Left ventricle myocardium superior (tissue), 1 donor: ENCODE measurements around the gene MCM7. TPM values are rescaled to one million over a fixed set of nuclear protein-coding genes. Genes with fewer than 3 reads are reported as not detected.

ENCODE experiments used
- ATAC-seq: fragments of 200-7000 bp; cut with Tn5 transposase; one replicate; pipeline ENCODE4 v1.9.1; 2020; ENCODE audit warnings: mild to moderate bottlenecking, moderate library complexity
- DNase-seq: peaks from one replicate; pipeline ENCODE4 v3.0.0-alpha.2; 2020
- intact Hi-C: fragments of 100-400 bp; cut with micrococcal nuclease; formaldehyde crosslinking; loops from one replicate; pipeline ENCODE4 v1.11.0; 2022
- total RNA-seq: library from RNA; stranded (reverse); fragmentation: NEBNext Ultra II Directional; extraction: Animal tissue kit (Norgen Biotek cat#: 25700); gene quantifications from one replicate; pipeline ENCODE4 v1.2.1, GENCODE V29; 2021
- donor health status: DM: no; HTN: yes; CAD: no; lungs with severe emphysema.

MCM7 gene
- total RNA-seq, 1 donor from 2014 or later, result 23.9 TPM

DNA sequence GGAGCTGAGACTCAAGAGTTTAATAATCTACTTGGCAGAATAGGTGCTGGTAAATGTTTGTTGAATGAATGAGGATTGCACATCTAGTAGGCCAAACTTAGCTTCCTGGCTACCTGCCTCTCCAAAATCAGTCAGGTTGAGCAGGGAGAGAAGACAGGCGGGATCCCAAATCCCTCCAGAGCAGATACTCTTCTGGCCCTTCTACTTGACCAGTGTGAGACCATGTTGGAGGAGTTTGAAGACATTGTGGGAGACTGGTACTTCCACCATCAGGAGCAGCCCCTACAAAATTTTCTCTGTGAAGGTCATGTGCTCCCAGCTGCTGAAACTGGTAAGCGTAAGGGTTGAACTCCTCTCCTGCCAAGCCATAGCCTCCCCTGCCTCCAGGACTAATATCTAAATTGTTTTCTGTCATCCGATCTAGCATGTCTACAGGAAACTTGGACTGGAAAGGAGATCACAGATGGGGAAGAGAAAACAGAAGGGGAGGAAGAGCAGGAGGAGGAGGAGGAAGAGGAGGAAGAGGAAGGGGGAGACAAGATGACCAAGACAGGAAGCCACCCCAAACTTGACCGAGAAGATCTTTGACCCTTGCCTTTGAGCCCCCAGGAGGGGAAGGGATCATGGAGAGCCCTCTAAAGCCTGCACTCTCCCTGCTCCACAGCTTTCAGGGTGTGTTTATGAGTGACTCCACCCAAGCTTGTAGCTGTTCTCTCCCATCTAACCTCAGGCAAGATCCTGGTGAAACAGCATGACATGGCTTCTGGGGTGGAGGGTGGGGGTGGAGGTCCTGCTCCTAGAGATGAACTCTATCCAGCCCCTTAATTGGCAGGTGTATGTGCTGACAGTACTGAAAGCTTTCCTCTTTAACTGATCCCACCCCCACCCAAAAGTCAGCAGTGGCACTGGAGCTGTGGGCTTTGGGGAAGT lies 23.4 kb upstream of the MCM7 start:
- intact Hi-C loops, result no loop called here
- DNase-seq (peak; percentile 2), ATAC-seq (no peak)

DNA sequence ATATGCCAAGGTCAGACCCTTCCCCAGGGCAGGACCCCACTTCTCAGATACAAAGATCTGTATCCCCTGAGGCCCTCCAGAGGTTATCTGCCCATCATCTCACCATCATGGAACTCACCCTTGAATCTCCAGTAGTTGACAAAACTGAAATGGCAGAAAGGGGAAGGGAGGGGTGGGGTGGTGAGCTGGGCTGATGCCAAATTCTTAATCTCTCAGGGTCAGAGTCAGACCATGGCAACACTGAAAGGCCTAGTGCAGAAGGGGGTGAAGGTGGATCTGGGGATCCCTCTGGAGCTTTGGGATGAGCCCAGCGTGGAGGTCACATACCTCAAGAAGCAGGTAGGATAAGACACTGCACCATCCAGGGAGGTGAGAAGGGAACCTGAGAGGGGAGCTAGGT lies 21.4 kb upstream of the MCM7 start:
- intact Hi-C loops, result no loop called here
- DNase-seq, result peak; percentile 3

GRCh38 chr7:100122067-100122466 lies 20.9 kb upstream of the MCM7 start:
- peak; percentile 27 for DNase-seq
- intact Hi-C loops, result no loop called here
- ATAC-seq, result no peak

More for the DNA sequence above, 21.4 kb upstream of the MCM7 start:
- ATAC-seq, result no peak

DNA sequence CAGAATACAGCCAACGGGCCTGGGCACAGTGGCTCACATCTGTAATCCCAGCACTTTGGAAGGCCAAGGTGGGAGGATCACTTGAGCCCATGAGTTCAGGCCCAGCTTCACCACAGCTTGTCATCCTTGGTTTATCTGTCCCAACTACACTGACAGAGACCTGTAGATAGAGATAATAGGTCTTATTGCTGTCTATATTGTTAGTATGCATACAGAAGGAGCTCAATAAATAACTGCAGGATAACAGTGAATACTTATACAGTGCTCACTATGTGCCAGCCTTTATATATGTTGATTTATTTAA lies 19.5 kb upstream of the MCM7 start:
- no peak for ATAC-seq
- no peak for DNase-seq
- intact Hi-C loops, result no loop called here

DNA sequence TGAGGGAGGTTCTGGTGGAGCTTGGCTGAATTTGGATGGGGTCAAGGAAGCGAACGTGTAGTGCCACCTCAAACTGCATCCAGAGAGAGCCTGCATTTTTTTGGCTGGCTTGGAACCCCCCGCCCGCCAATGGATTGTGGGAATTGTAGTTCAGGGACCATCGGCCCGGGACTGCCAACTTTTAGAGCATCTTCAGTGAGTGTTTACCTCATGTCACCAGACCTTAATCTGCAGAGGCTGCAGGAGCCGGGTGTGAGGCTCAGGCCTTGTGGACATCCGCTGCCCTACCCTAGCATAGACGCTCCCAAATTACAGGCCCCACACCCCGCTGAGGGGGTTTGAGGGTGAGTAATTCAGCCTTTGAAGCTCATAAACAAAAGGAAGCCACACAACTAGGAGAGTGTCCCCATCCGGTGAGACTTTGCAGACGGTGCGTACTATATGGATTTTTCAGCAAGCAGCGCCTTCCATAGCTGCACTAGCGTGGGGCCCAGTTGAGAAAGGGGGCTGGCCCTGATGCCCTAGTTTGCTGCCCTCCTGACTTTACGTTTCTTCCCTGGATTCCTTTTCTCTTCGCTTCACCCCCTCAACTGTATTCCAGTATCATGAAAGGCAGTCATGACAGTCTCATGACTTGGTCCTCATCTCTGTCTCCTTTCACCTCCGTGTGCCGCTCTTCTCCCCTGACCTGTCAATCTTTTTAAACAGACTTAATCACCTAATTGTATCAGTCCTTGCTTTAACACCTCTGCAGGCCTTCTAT lies 19.0 kb upstream of the MCM7 start:
- intact Hi-C loops, result no loop called here
- DNase-seq (peak; percentile 62), ATAC-seq (peak; percentile 72)

GRCh38 chr7:100119072-100119969 lies 18.1 kb upstream of the MCM7 start, which contains the start of the genes CNPY4 and TAF6:
Gene CNPY4, plus strand, starts transcription at chr7:100119634. Its CDS starts 111 bp downstream, at chr7:100119745.
Gene TAF6, minus strand, starts transcription at chr7:100119358. Its CDS starts 5,149 bp downstream, at chr7:100114209.
- DNase-seq (peak; percentile 97), ATAC-seq (peak; percentile 94)
- intact Hi-C loops, result no loop called here

DNA sequence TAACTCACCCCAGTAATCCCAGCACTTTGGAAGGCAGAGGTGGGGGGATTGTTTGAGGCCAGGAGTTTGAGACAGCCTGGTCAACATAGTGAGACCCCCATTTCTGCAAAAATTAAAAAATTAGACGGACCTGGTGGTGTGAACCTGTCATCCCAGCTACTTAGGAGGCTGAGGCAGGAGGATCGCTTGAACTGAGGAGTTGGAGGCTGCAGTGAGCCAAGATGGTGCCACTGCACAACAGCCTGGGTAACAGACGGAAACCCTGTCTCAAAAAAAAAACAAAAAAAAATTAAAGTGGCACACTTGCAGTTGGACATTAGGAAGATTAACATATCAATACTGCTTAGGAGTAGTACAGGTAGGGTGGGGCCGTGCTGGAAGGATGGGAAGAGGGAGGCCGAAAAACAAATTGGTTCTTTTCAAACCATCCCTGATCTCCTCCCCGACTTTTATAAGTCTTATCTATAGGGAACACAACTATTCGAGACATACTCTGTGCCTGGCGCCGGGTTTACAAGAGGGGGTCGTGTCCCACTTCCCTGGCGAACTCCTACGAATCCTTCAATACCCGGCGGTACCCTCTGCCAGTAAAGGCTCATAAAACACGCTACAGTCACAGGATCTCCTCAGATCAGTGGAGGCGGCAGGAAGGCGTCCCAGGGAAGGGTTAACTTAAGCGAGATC lies 17.3 kb upstream of the MCM7 start:
- no peak for DNase-seq
- intact Hi-C loops, result no loop called here
- no peak for ATAC-seq

DNA sequence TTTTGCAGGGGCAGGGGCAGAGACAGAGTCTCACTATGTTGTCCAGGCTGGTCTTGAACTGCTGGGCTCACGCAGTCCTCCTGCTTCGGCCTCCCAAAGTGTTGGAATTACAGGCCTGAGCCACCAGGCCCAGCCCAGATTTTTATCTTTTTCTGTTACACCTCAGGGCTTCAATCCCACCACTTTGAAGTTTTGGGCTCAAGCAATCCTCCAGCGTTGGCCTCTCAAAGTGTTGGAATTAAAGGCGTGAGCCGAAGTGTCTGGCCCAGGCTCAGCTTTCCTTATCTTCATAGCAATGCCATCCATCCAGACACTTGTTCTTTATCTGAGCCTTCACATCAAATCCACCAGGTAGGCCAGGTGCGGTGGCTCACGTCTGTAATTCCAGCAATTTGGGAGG lies 13.8 kb upstream of the MCM7 start:
- no peak for ATAC-seq
- DNase-seq, result peak; percentile 4
- intact Hi-C loops, result no loop called here

DNA sequence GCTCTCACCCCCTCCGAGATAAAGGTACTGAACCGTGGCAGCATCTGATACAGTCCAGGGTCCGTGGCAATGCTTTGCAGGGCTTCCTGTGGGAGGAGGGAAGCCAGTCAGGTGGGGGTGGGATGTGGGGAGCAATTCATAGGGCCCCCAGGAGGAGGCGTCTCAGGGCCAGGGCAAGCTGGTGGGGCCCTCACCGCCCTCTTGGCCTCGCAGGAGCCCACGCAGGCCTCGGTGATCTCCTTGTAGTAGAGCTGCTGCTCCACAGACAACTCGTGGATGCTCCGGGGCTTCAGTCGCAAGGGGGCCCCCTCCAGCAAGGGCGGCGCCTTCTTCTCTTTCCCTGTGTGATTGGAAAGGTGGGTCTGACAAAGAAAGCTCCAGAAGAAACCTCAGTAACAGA lies 10.7 kb upstream of the MCM7 start:
- ATAC-seq (no peak), DNase-seq (peak; percentile 17)
- intact Hi-C loops, result no loop called here

GRCh38 chr7:100111156-100111555 lies 10.0 kb upstream of the MCM7 start:
- DNase-seq (no peak), ATAC-seq (no peak)
- intact Hi-C loops, result no loop called here

DNA sequence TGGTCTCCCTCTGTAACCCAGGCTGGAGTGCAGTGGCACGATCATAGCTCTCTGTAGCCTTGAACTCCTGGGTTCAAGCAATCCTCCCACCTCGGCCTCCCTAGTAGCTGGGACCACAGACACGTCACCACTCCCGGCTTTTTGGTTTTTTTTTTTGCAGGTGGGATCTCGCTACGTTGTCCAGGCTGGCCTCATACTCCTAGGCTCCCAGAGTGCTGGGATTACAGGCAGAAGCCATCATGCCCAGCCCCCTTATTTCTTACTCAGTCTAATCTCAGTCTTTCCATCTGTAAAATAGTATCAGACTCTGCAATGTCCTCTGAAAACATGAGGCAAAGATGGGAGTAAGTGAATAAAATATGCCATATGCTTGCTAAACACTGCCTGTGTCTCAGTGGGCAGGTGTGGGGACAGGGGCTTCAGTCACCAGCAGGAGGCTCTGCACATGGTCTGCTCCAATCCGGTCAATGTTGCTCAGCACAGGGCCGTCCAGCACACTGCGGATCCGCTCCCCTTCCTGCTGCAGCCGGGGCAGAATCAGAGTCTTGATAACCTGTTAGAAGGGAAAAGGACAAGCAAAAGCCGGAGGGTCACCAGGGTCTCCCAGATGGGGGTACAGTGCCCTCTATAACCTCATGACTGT lies 8.4 kb upstream of the MCM7 start:
- no peak for ATAC-seq
- intact Hi-C loops, result no loop called here
- no peak for DNase-seq

DNA sequence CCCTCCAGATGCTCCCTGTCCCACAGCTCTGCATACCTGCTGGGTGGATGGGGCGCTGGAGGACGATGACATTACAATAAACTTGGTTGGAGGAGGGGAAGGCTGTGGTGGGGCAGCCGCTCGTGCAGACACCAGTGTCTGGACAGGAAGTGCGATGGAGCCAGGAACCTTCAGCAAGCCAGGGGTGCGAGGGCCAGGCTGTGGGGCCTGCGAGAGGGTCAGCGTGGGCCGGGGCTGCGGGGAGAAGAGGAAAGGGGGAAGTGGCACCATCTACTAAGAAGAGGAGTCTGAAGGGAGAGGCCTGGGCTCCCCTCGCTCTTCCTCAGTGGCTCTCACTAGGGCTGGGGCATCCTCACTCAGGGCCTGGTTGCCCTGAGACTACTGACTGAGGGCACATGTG lies 6.7 kb upstream of the MCM7 start:
- DNase-seq (peak; percentile 26), ATAC-seq (no peak)
- intact Hi-C loops, result no loop called here

GRCh38 chr7:100107125-100107737 lies 6.0 kb upstream of the MCM7 start:
- ATAC-seq (no peak), DNase-seq (peak; percentile 26)
- intact Hi-C loops, result no loop called here

GRCh38 chr7:100106633-100107032 lies 5.4 kb upstream of the MCM7 start:
- ATAC-seq, result no peak
- intact Hi-C loops, result no loop called here
- DNase-seq, result peak; percentile 27

DNA sequence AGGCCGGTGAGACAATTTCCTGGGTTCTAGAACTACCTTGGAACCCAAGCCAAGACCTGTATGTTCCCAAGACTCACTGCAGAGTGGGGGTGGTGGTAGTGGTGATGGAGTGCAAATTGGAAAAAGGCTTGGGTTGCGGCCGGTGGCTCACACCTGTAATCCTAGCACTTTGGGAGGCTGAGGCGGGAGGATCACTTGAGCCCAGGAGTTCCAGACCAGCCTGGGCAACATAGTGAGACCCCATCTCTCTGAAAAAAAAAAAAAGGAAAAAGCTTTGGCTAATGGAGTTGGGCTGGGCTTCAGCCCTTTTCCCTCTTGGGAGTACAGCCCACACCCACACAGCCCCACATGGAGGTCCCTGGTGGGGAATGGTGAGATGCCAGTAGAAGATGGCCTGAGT lies 4.3 kb upstream of the MCM7 start:
- intact Hi-C loops, result no loop called here
- DNase-seq, result no peak

GRCh38 chr7:100102950-100103840 lies 2.0 kb upstream of the MCM7 start:
- DNase-seq (peak; percentile 19), ATAC-seq (no peak)
- intact Hi-C loops, result no loop called here

More for the DNA sequence above, 4.3 kb upstream of the MCM7 start:
- no peak for ATAC-seq

DNA sequence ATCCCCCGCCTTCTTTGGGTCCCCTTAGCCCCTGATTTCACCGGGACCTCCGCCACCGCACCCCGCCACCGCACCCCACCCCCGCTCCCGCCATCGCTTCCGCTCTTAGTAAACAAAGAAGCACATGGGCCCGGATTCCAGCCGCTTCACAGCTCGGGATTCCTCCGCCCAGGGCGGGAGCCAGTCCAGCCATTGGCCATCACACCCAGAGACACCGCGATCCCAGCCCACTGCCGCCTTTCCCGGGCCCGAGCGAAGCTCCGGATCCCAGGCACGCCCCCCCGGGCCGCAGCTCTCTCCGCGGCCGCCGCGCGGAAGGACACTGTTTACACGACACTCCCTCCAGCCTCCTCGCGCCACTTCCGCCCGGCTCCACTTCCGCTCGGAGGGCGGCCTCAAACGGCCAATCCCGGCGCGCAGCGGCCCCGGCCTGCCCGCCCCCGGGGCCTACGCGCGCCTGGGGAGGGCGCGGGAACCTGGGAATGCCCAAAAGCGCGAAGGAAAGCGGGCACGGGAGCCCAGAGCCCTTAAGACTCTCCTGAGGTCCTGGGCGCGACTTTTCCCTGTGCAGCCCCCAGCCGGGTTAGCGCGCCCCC lies 679 bp downstream of the MCM7 start:
- intact Hi-C loops, result no loop called here
- ATAC-seq, result peak; percentile 92

More for the DNA sequence above, 679 bp downstream of the MCM7 start:
- peak; percentile 96 for DNase-seq
